T-helper 1 cell (primary cell): ENCODE measurements around the gene DENND1A.

Experiments
- DNase-seq, 5 donors: peaks; one replicate each; pipeline ENCODE4 v3.0.0-alpha.2; 2012 to 2020

Gene DENND1A

GRCh38 chr9:123478967-123479602, 450.8 kb downstream of the DENND1A start:
- DNase-seq: no peak

GRCh38 chr9:123478160-123478559, 451.8 kb downstream of the DENND1A start:
- no peak for DNase-seq

- no peak for DNase-seq
Measured at GRCh38 chr9:123475407-123475806, 454.5 kb downstream of the DENND1A start.

- no peak for DNase-seq
Measured at GRCh38 chr9:123472862-123473614, 456.9 kb downstream of the DENND1A start.

GRCh38 chr9:123471843-123472570, 457.9 kb downstream of the DENND1A start:
- DNase-seq: no peak

GRCh38 chr9:123470991-123471770, 458.7 kb downstream of the DENND1A start:
- DNase-seq: no peak

GRCh38 chr9:123470121-123470782, 459.7 kb downstream of the DENND1A start:
- no peak for DNase-seq

- DNase-seq: no peak
Measured at GRCh38 chr9:123469282-123469681, 460.6 kb downstream of the DENND1A start.

GRCh38 chr9:123468541-123468940, 461.4 kb downstream of the DENND1A start:
- no peak for DNase-seq

- no peak for DNase-seq
Measured at GRCh38 chr9:123465304-123465703, 464.6 kb downstream of the DENND1A start.

GRCh38 chr9:123460091-123460490, 469.8 kb downstream of the DENND1A start:
- DNase-seq: no peak

- DNase-seq: no peak
Measured at GRCh38 chr9:123457583-123457982, 472.3 kb downstream of the DENND1A start.

GRCh38 chr9:123456011-123456410, 473.9 kb downstream of the DENND1A start:
- no peak for DNase-seq

- DNase-seq: no peak
Measured at GRCh38 chr9:123455187-123455586, 474.7 kb downstream of the DENND1A start.

GRCh38 chr9:123454361-123454760, 475.6 kb downstream of the DENND1A start:
- no peak for DNase-seq

GRCh38 chr9:123453831-123454321, 476.1 kb downstream of the DENND1A start:
- DNase-seq: no peak

GRCh38 chr9:123453076-123453667, 476.8 kb downstream of the DENND1A start:
- DNase-seq: no peak

- no peak for DNase-seq
Measured at GRCh38 chr9:123450996-123451395, 478.9 kb downstream of the DENND1A start.

GRCh38 chr9:123450098-123450770, 479.7 kb downstream of the DENND1A start:
- no peak for DNase-seq

GRCh38 chr9:123447934-123448646, 481.8 kb downstream of the DENND1A start:
- DNase-seq: no peak
